ENCODE data around the gene RAB5IF.
A peak's percentile ranks its signal among the peaks of the same experiment; 100 is the strongest.

Gene RAB5IF

GRCh38 chr20:36574366-36575135 lies 31.0 kb upstream of the RAB5IF start:
- H4K8ac ChIP-seq (ENCODE audit: low read depth, low read length) = no peak overlapping the region
- H3K9ac ChIP-seq (ENCODE audit: low read depth, low read length, poor library complexity) = peak overlapping the region; percentile 98
- peak overlapping the region; percentile 92 to 94 for H3K4me3 ChIP-seq (ENCODE audit: low read length in 2 of 2)
- peak overlapping the region; percentile 95 for H2AK5ac ChIP-seq (ENCODE audit: low read depth, low read length)
- peak overlapping the region; percentile 90 for H2AFZ ChIP-seq (ENCODE audit: low read length)
- H2BK5ac ChIP-seq (ENCODE audit: low read length) = peak overlapping the region; percentile 91
- peak overlapping the region; percentile 62 for H3K27ac ChIP-seq (replicated peaks; ENCODE audit: low read length)
- peak overlapping the region; percentile 91 for H3K14ac ChIP-seq (ENCODE audit: low read length)
- H3K9me3 ChIP-seq (replicated peaks in 1 of 2; ENCODE audit: control insufficient read depth in 2 of 2, insufficient read depth in 1 of 2, low read depth in 1 of 2, low read length in 2 of 2) = no peaks in the 10 kb centered on the region
- peak overlapping the region; percentile 99 for H3K18ac ChIP-seq (ENCODE audit: low read length)
- H3K23ac ChIP-seq (ENCODE audit: low read depth, low read length, poor library complexity) = peak overlapping the region; percentile 52
- H3K79me1 ChIP-seq (ENCODE audit: low read depth, low read length) = peaks cover 14% of the 10 kb centered on the region
- H3K36me3 ChIP-seq (replicated peaks in 1 of 2; ENCODE audit: control insufficient read depth in 2 of 2, insufficient read depth in 2 of 2, low read length in 2 of 2) = peaks cover 9 to 29% of the 10 kb centered on the region in 2 donors
- peak overlapping the region; percentile 90 for H3K4me2 ChIP-seq (ENCODE audit: insufficient read depth, low read length, poor library complexity, severe bottlenecking)
- DNase-seq (ENCODE audit: low spot score) = peak; percentile 48
- peak overlapping the region; percentile 56 for H4K91ac ChIP-seq (ENCODE audit: low read depth, low read length, poor library complexity)
- no peak overlapping the region for H2BK12ac ChIP-seq (ENCODE audit: low read length)
- peak overlapping the region; percentile 99 for H2BK120ac ChIP-seq (ENCODE audit: low read depth, low read length)
- peak overlapping the region; percentile 80 for H3K4ac ChIP-seq (ENCODE audit: low read length)
- H3K27me3 ChIP-seq (ENCODE audit: control insufficient read depth in 3 of 3, insufficient read depth in 3 of 3, low read depth in 1 of 3, low read length in 3 of 3) = no peaks in the 10 kb centered on the region
- no CpG with 5 or more reads among the region's 69 CpGs for WGBS, 2 donors (ENCODE audit: extremely low coverage in 2 of 2, insufficient read length in 2 of 2, insufficient replicate concordance in 1 of 2)
- H2BK15ac ChIP-seq (ENCODE audit: low read length) = peak overlapping the region; percentile 82
- H3K4me1 ChIP-seq (ENCODE audit: control insufficient read depth in 2 of 2, insufficient read depth in 1 of 2, low read depth in 1 of 2, low read length in 2 of 2) = peaks cover 16 to 22% of the 10 kb centered on the region in 2 donors

- H3K18ac ChIP-seq (ENCODE audit: low read length) = no peak overlapping the region
- peaks cover 20 to 43% of the 10 kb centered on the region in 2 donors for H3K36me3 ChIP-seq (replicated peaks in 1 of 2; ENCODE audit: control insufficient read depth in 2 of 2, insufficient read depth in 2 of 2, low read length in 2 of 2)
- peaks cover 16 to 21% of the 10 kb centered on the region in 2 donors for H3K4me1 ChIP-seq (ENCODE audit: control insufficient read depth in 2 of 2, insufficient read depth in 1 of 2, low read depth in 1 of 2, low read length in 2 of 2)
- no peak overlapping the region for H2BK5ac ChIP-seq (ENCODE audit: low read length)
- H3K23ac ChIP-seq (ENCODE audit: low read depth, low read length, poor library complexity) = no peak overlapping the region
- H3K27me3 ChIP-seq (ENCODE audit: control insufficient read depth in 3 of 3, insufficient read depth in 3 of 3, low read depth in 1 of 3, low read length in 3 of 3) = no peaks in the 10 kb centered on the region
- no peak overlapping the region for H2AFZ ChIP-seq (ENCODE audit: low read length)
- H4K91ac ChIP-seq (ENCODE audit: low read depth, low read length, poor library complexity) = no peak overlapping the region
- H2BK15ac ChIP-seq (ENCODE audit: low read length) = no peak overlapping the region
- no peak overlapping the region for H2AK5ac ChIP-seq (ENCODE audit: low read depth, low read length)
- WGBS, 2 donors (ENCODE audit: extremely low coverage in 2 of 2, insufficient read length in 2 of 2, insufficient replicate concordance in 1 of 2) = no CpG with 5 or more reads among the region's 1 CpG
- H3K4me2 ChIP-seq (ENCODE audit: insufficient read depth, low read length, poor library complexity, severe bottlenecking) = no peak overlapping the region
- no peak overlapping the region for H4K8ac ChIP-seq (ENCODE audit: low read depth, low read length)
- no peak overlapping the region for H3K4ac ChIP-seq (ENCODE audit: low read length)
- no peak overlapping the region for H3K4me3 ChIP-seq (ENCODE audit: low read length in 2 of 2)
- H2BK12ac ChIP-seq (ENCODE audit: low read length) = no peak overlapping the region
- H3K79me1 ChIP-seq (ENCODE audit: low read depth, low read length) = peaks cover 19% of the 10 kb centered on the region
- no peak overlapping the region for H3K14ac ChIP-seq (ENCODE audit: low read length)
- no peak for DNase-seq (ENCODE audit: low spot score)
- no peak overlapping the region for H2BK120ac ChIP-seq (ENCODE audit: low read depth, low read length)
- H3K27ac ChIP-seq (replicated peaks; ENCODE audit: low read length) = no peak overlapping the region
- H3K9ac ChIP-seq (ENCODE audit: low read depth, low read length, poor library complexity) = no peak overlapping the region
- no peaks in the 10 kb centered on the region for H3K9me3 ChIP-seq (replicated peaks in 1 of 2; ENCODE audit: control insufficient read depth in 2 of 2, insufficient read depth in 1 of 2, low read depth in 1 of 2, low read length in 2 of 2)
Observed at GRCh38 chr20:36576081-36576445, 29.5 kb upstream of the RAB5IF start.

DNA sequence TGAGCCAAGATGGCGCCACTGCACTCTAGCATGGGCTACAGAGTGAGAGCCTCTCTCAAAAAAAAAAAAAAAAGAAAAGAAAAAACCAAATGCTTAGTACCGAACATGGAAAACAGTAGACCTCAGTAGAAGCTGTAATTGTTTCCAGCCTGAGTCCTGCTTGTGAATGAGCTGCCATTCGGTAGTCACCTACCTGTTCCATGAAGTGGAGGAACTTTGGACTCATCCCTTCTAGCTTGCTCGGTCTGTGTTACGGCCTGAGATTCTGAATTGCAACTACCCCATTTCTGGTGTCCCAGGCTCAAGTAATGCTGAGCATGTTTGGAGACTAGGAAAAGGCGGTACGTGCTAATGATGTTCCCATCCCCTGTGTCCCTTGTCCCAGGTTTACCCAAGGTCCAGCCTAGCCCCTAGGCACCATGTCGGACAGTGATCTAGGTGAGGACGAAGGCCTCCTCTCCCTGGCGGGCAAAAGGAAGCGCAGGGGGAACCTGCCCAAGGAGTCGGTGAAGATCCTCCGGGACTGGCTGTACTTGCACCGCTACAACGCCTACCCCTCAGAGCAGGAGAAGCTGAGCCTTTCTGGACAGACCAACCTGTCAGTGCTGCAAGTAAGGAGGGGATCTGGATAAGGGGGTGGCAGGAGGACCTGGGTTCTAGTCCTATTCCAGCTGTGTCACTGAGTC lies 27.1 kb upstream of the RAB5IF start:
- H3K36me3 ChIP-seq (replicated peaks in 1 of 2; ENCODE audit: control insufficient read depth in 2 of 2, insufficient read depth in 2 of 2, low read length in 2 of 2) = peaks cover 34 to 67% of the 10 kb centered on the region in 2 donors
- H3K14ac ChIP-seq (ENCODE audit: low read length) = no peak overlapping the region
- H2AK5ac ChIP-seq (ENCODE audit: low read depth, low read length) = no peak overlapping the region
- no peak overlapping the region for H3K27ac ChIP-seq (replicated peaks; ENCODE audit: low read length)
- no peak overlapping the region for H3K4me2 ChIP-seq (ENCODE audit: insufficient read depth, low read length, poor library complexity, severe bottlenecking)
- H3K4me3 ChIP-seq (ENCODE audit: low read length in 2 of 2) = peak overlapping the region in 1 of 2 donors; percentile 51
- no peak overlapping the region for H2BK5ac ChIP-seq (ENCODE audit: low read length)
- H3K27me3 ChIP-seq (ENCODE audit: control insufficient read depth in 3 of 3, insufficient read depth in 3 of 3, low read depth in 1 of 3, low read length in 3 of 3) = no peaks in the 10 kb centered on the region
- H3K4me1 ChIP-seq (ENCODE audit: control insufficient read depth in 2 of 2, insufficient read depth in 1 of 2, low read depth in 1 of 2, low read length in 2 of 2) = peaks cover 0 to 5% of the 10 kb centered on the region in 2 donors
- H4K8ac ChIP-seq (ENCODE audit: low read depth, low read length) = no peak overlapping the region
- H3K9me3 ChIP-seq (replicated peaks in 1 of 2; ENCODE audit: control insufficient read depth in 2 of 2, insufficient read depth in 1 of 2, low read depth in 1 of 2, low read length in 2 of 2) = no peaks in the 10 kb centered on the region
- no CpG with 5 or more reads among the region's 15 CpGs for WGBS, 2 donors (ENCODE audit: extremely low coverage in 2 of 2, insufficient read length in 2 of 2, insufficient replicate concordance in 1 of 2)
- no peak overlapping the region for H2BK120ac ChIP-seq (ENCODE audit: low read depth, low read length)
- no peak overlapping the region for H3K18ac ChIP-seq (ENCODE audit: low read length)
- H2BK15ac ChIP-seq (ENCODE audit: low read length) = no peak overlapping the region
- no peak overlapping the region for H4K91ac ChIP-seq (ENCODE audit: low read depth, low read length, poor library complexity)
- peak overlapping the region; percentile 18 for H3K23ac ChIP-seq (ENCODE audit: low read depth, low read length, poor library complexity)
- H3K9ac ChIP-seq (ENCODE audit: low read depth, low read length, poor library complexity) = no peak overlapping the region
- H3K4ac ChIP-seq (ENCODE audit: low read length) = no peak overlapping the region
- no peak overlapping the region for H2BK12ac ChIP-seq (ENCODE audit: low read length)
- no peak for DNase-seq (ENCODE audit: low spot score)
- peaks cover 18% of the 10 kb centered on the region for H3K79me1 ChIP-seq (ENCODE audit: low read depth, low read length)
- no peak overlapping the region for H2AFZ ChIP-seq (ENCODE audit: low read length)

GRCh38 chr20:36579996-36580545 lies 25.5 kb upstream of the RAB5IF start:
- no peak overlapping the region for H2BK12ac ChIP-seq (ENCODE audit: low read length)
- no peak overlapping the region for H2AK5ac ChIP-seq (ENCODE audit: low read depth, low read length)
- no peak overlapping the region for H3K4me3 ChIP-seq (ENCODE audit: low read length in 2 of 2)
- H4K91ac ChIP-seq (ENCODE audit: low read depth, low read length, poor library complexity) = no peak overlapping the region
- peaks cover 14% of the 10 kb centered on the region for H3K79me1 ChIP-seq (ENCODE audit: low read depth, low read length)
- peaks cover 40 to 79% of the 10 kb centered on the region in 2 donors for H3K36me3 ChIP-seq (replicated peaks in 1 of 2; ENCODE audit: control insufficient read depth in 2 of 2, insufficient read depth in 2 of 2, low read length in 2 of 2)
- no peak overlapping the region for H4K8ac ChIP-seq (ENCODE audit: low read depth, low read length)
- no peaks in the 10 kb centered on the region for H3K27me3 ChIP-seq (ENCODE audit: control insufficient read depth in 3 of 3, insufficient read depth in 3 of 3, low read depth in 1 of 3, low read length in 3 of 3)
- WGBS, 2 donors (ENCODE audit: extremely low coverage in 2 of 2, insufficient read length in 2 of 2, insufficient replicate concordance in 1 of 2) = no CpG with 5 or more reads among the region's 2 CpGs
- DNase-seq (ENCODE audit: low spot score) = no peak
- H3K9ac ChIP-seq (ENCODE audit: low read depth, low read length, poor library complexity) = no peak overlapping the region
- H3K18ac ChIP-seq (ENCODE audit: low read length) = no peak overlapping the region
- H3K4me1 ChIP-seq (ENCODE audit: control insufficient read depth in 2 of 2, insufficient read depth in 1 of 2, low read depth in 1 of 2, low read length in 2 of 2) = peaks cover 0 to 5% of the 10 kb centered on the region in 2 donors
- no peak overlapping the region for H2BK5ac ChIP-seq (ENCODE audit: low read length)
- no peak overlapping the region for H3K27ac ChIP-seq (replicated peaks; ENCODE audit: low read length)
- H3K4ac ChIP-seq (ENCODE audit: low read length) = no peak overlapping the region
- H2BK15ac ChIP-seq (ENCODE audit: low read length) = no peak overlapping the region
- H3K14ac ChIP-seq (ENCODE audit: low read length) = no peak overlapping the region
- H3K23ac ChIP-seq (ENCODE audit: low read depth, low read length, poor library complexity) = no peak overlapping the region
- H2AFZ ChIP-seq (ENCODE audit: low read length) = no peak overlapping the region
- H2BK120ac ChIP-seq (ENCODE audit: low read depth, low read length) = no peak overlapping the region
- no peaks in the 10 kb centered on the region for H3K9me3 ChIP-seq (replicated peaks in 1 of 2; ENCODE audit: control insufficient read depth in 2 of 2, insufficient read depth in 1 of 2, low read depth in 1 of 2, low read length in 2 of 2)
- H3K4me2 ChIP-seq (ENCODE audit: insufficient read depth, low read length, poor library complexity, severe bottlenecking) = no peak overlapping the region
